Testis (tissue), 2 donors: ENCODE results near the gene MYO18B.

Experiments
- POLR2A ChIP-seq: fragments of 450-650 bp; IDR thresholded peaks from one replicate; pipeline ENCODE4 v1.6.1; 2017; ENCODE audit warnings: antibody characterized with exemption, mild to moderate bottlenecking, moderate library complexity
- TF ChIP-seq, protein P1 (sequence below), 3 experiments: fragments of 450-650 bp in 2 of 3; fragments of 200-600 bp in 1 of 3; sonication (generic) in 1 of 3; IDR thresholded peaks; one replicate each; pipeline ENCODE4 v1.5.1; 2016 to 2019; ENCODE audit warnings: antibody characterized with exemption in 3 of 3, mild to moderate bottlenecking in 2 of 3, moderate library complexity in 1 of 3

DNA sequence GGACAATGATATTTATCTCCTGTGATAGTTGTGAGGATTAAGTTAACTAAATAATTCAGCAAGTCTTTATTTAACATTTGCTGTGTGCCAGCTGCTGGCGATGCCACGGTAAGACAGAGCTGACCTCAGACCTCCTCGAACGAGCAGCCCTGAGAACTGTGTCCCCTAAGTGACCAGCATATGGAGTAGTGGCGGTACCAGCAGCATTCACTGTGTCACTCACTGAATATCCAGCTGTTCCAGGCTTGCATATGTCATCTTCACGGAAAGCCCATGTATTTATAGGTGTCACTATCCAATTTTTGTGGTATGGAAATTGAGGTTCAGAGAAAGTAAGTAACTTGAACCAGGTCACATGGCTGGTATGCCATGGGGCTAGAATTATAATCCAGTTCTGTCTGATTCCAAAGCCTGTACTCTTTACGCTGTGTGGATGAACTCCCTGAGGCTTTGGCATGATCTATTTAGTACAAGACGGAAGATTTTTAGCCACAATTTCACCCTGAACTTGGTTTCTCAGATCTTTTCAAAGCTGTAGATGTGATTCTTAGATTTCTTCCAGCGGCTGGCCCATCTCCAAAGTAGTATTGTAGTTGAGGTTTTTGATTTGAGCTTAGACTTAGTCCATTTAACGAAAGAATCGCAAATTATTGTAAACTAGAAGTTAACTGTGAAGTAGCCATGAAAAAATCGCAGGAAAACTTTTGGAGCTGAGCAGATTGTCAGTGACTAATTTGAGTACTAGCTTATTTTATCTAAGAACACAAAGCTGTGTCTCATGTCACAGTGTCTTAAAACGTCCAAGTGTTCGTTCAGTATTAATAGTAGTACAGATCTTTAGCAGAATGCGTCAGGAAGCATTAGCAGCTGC, 49.4 kb upstream of the MYO18B start:
- TF ChIP-seq, protein P1, sequence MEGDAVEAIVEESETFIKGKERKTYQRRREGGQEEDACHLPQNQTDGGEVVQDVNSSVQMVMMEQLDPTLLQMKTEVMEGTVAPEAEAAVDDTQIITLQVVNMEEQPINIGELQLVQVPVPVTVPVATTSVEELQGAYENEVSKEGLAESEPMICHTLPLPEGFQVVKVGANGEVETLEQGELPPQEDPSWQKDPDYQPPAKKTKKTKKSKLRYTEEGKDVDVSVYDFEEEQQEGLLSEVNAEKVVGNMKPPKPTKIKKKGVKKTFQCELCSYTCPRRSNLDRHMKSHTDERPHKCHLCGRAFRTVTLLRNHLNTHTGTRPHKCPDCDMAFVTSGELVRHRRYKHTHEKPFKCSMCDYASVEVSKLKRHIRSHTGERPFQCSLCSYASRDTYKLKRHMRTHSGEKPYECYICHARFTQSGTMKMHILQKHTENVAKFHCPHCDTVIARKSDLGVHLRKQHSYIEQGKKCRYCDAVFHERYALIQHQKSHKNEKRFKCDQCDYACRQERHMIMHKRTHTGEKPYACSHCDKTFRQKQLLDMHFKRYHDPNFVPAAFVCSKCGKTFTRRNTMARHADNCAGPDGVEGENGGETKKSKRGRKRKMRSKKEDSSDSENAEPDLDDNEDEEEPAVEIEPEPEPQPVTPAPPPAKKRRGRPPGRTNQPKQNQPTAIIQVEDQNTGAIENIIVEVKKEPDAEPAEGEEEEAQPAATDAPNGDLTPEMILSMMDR (IDR thresholded peaks at IDR 0.05), result no peak
- TF ChIP-seq POLR2A, result no peak
